Activated naive CD4-positive, alpha-beta T cell treated with anti-CD3 and anti-CD28 coated beads for 36 hours (primary cell): ENCODE results near the gene TRAFD1. TPM values are rescaled to one million over a fixed set of nuclear protein-coding genes. Genes with fewer than 3 reads are reported as not detected.

Source experiments
- microRNA-seq: library from miRNA; unstranded; fragments of <30 nt; microRNA quantifications from one replicate; pipeline ENCODE4 v1.2.0, GENCODE V29; 2022; ENCODE audit warnings: borderline microRNAs expressed, borderline replicate concordance
- total RNA-seq, 2 experiments: library from RNA; stranded (reverse); gene quantifications; one replicate each; pipeline ENCODE4 v1.2.3, GENCODE V29; 2021

The TRAFD1 gene
- total RNA-seq, 2 experiments from 2014 or later = 49.6 to 55.7 TPM

Small RNAs within 50 kb of the gene (microRNA-seq; reads per million reads assigned to microRNA genes)
- gene MIR6861 = not detected

Other genes with a start within 250 kb of the TRAFD1 start
- gene TMEM116, start 112.4 kb upstream of the TRAFD1 start, total RNA-seq = 10 to 100 TPM; 12.7 to 13.4 TPM
- 100 to 1,000 TPM; 101 to 107 TPM for gene ERP29, start 112.1 kb upstream of the TRAFD1 start, total RNA-seq
- gene NAA25, start 16.8 kb upstream of the TRAFD1 start, total RNA-seq = 10 to 100 TPM; 52.4 to 55.7 TPM